ENCODE data around the gene P2RX5.

Gene P2RX5

GRCh38 chr17:3641717-3642486, 54.1 kb downstream of the P2RX5 start:
- DNase-seq (ENCODE audit: low read depth) = no peak
- no peak overlapping the region for H3K4me3 ChIP-seq (ENCODE audit: low read depth, low read length)
- TF ChIP-seq, protein P1, sequence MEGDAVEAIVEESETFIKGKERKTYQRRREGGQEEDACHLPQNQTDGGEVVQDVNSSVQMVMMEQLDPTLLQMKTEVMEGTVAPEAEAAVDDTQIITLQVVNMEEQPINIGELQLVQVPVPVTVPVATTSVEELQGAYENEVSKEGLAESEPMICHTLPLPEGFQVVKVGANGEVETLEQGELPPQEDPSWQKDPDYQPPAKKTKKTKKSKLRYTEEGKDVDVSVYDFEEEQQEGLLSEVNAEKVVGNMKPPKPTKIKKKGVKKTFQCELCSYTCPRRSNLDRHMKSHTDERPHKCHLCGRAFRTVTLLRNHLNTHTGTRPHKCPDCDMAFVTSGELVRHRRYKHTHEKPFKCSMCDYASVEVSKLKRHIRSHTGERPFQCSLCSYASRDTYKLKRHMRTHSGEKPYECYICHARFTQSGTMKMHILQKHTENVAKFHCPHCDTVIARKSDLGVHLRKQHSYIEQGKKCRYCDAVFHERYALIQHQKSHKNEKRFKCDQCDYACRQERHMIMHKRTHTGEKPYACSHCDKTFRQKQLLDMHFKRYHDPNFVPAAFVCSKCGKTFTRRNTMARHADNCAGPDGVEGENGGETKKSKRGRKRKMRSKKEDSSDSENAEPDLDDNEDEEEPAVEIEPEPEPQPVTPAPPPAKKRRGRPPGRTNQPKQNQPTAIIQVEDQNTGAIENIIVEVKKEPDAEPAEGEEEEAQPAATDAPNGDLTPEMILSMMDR (IDR thresholded peaks at IDR 0.05; ENCODE audit: low read depth, low read length, missing control alignments) = no peak
- in situ Hi-C loops (cut with HindIII; ENCODE audit: low sequenced_read_pairs) = no loop called here

DNA sequence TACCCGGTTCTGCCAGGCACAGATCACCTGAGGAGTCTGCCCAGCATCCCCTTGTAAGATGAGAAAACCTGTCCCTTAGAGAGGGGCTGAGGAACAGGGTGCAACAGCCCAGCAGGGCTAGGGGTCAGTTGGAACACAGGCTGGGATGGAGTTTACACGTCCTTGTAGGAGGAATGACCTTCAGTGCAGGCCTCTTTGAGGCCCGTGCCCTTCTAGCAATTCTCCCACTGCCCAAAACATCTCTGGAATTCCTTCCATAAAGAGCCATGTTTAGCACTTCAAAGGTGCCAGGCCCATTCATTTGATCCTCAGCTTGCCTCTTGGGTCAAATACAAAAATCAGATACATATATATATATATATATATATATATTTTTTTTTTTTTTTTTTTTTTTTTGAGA, 54.9 kb downstream of the P2RX5 start:
- TF ChIP-seq, protein P1 (IDR thresholded peaks at IDR 0.05; ENCODE audit: low read depth, low read length, missing control alignments) = no peak
- no peak overlapping the region for H3K4me3 ChIP-seq (ENCODE audit: low read depth, low read length)
- no peak for DNase-seq (ENCODE audit: low read depth)
- in situ Hi-C loops (cut with HindIII; ENCODE audit: low sequenced_read_pairs) = no loop called here

DNA sequence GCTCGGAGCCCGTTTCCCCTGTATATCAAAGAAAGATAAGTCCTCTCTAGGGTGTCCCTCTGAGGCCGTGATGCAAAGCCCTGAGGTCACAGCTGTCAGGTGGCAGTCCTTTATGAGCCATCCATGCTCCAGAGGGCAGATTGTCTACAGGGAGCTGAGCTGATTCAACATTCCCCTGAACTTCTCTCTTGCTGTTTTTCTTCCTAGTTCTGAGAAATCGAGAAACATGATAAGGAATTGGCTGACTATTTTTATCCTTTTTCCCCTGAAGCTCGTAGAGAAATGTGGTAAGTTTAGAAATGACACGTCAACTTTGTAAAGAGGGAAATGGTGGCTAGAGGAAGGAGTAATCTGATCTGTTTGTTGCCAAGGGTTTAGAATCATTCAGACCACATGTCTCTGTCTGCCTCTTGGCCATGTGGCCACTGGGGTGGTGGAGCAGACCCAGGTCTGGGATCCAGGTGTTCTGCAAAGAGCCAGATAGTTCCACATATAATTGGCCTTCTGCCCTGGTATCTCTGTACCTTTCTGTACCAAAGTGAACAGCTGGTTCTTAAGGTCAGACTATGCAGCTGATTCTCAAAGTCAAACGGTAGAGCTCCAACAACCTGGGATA, 55.9 kb downstream of the P2RX5 start:
- H3K4me3 ChIP-seq (ENCODE audit: low read depth, low read length) = no peak overlapping the region
- DNase-seq (ENCODE audit: low read depth) = no peak
- in situ Hi-C loops (cut with HindIII; ENCODE audit: low sequenced_read_pairs) = loop anchor here (10.0 kb wide), 1 partner anchor 105 kb away; no protein-coding TSS in a partner anchor
- TF ChIP-seq, protein P1 (IDR thresholded peaks at IDR 0.05; ENCODE audit: low read depth, low read length, missing control alignments) = no peak

- no peak for DNase-seq (ENCODE audit: low read depth)
- peak overlapping the region; percentile 95 for H3K4me3 ChIP-seq (ENCODE audit: low read depth, low read length)
- TF ChIP-seq, protein P1 (IDR thresholded peaks at IDR 0.05; ENCODE audit: low read depth, low read length, missing control alignments) = no peak
- in situ Hi-C loops (cut with HindIII; ENCODE audit: low sequenced_read_pairs) = loop anchor here (10.0 kb wide), 1 partner anchor 102 kb away; no protein-coding TSS in a partner anchor
Observed at GRCh38 chr17:3636908-3637373, 59.0 kb downstream of the P2RX5 start.

DNA sequence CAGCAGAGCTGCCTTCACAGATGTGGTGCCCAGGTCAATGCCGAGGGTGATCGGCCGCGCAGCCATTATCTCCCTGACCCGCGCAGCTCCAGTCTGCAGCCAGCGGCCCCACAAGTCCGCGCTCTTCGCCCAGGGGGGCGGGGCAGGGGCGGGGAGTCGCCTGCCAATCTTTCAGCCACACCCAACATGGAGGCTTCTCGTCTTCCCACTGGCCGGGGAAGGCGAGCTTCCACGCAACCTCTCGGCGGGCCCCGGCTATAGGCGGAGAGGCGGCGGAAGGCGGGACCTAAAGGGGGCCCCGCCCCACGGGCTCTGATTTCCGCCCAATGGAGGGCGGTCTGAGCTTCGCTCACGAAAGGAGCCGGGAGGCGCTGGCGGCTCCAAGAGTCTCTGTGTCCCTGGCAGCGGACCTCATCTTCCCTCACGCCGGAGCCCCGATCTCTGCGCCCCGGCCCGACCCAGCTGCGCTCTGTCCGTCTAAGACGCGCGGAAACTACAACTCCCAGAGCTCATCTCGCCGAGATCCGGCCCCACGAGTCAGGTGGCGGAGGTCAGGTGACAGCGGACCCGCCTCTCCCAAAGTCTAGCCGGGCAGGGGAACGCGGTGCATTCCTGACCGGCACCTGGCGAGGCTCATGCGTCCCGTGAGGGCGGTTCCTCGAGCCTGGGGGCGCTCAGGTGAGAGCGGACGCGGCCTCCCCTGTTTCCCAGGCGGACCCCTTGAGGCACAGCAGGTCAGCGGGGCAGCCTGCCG, 59.6 kb downstream of the P2RX5 start, which contains the start of the genes CTNS and SHPK:
TSS of gene CTNS (plus strand) at position 607 of the 754 bp plus-strand sequence. CDS start 3,447 bp downstream, outside the sequence.
TSS of gene SHPK (minus strand) at position 97 of the 754 bp plus-strand sequence. CDS start at position 66, 31 bp downstream.
- H3K4me3 ChIP-seq (ENCODE audit: low read depth, low read length) = peak within 1 kb of the TSS; percentile 95
- in situ Hi-C loops (cut with HindIII; ENCODE audit: low sequenced_read_pairs) = loop anchor here (10.0 kb wide), 1 partner anchor 102 kb away; no protein-coding TSS in a partner anchor
- TF ChIP-seq, protein P1 (IDR thresholded peaks at IDR 0.05; ENCODE audit: low read depth, low read length, missing control alignments) = no peak
- peak; percentile 86 for DNase-seq (ENCODE audit: low read depth)

Measured in astrocyte of the cerebellum (primary cell).